Activated naive CD8-positive, alpha-beta T cell (primary cell): ENCODE data around the gene PCDHGA1.

Source experiments
- H3K27ac Mint-ChIP-seq: one replicate; pipeline ENCODE4 v1.8.0; 2021; ENCODE audit warnings: mixed read lengths
- H3K27me3 Mint-ChIP-seq: one replicate; pipeline ENCODE4 v1.8.0; 2021; ENCODE audit warnings: mixed read lengths
- H3K36me3 Mint-ChIP-seq: one replicate; pipeline ENCODE4 v1.8.0; 2021; ENCODE audit warnings: mixed read lengths
- H3K4me1 Mint-ChIP-seq: one replicate; pipeline ENCODE4 v1.8.0; 2021; ENCODE audit warnings: low read depth, mixed read lengths
- H3K4me3 Mint-ChIP-seq: one replicate; pipeline ENCODE4 v1.8.0; 2021; ENCODE audit warnings: mild to moderate bottlenecking, mixed read lengths
- H3K9me3 Mint-ChIP-seq: one replicate; pipeline ENCODE4 v1.8.0; 2021; ENCODE audit warnings: low read depth, mixed read lengths

PCDHGA1 gene

DNA sequence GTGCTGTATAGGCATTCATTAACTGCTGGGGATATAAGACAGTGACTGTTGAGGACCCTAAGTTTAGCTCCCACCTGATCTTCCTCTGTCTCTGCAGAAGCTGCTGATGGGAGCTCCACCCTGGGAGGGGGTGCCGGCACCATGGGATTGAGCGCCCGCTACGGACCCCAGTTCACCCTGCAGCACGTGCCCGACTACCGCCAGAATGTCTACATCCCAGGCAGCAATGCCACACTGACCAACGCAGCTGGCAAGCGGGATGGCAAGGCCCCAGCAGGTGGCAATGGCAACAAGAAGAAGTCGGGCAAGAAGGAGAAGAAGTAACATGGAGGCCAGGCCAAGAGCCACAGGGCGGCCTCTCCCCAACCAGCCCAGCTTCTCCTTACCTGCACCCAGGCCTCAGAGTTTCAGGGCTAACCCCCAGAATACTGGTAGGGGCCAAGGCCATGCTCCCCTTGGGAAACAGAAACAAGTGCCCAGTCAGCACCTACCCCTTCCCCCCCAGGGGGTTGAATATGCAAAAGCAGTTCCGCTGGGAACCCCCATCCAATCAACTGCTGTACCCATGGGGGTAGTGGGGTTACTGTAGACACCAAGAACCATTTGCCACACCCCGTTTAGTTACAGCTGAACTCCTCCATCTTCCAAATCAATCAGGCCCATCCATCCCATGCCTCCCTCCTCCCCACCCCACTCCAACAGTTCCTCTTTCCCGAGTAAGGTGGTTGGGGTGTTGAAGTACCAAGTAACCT is 180.7 kb downstream of the PCDHGA1 start:
- Mint-ChIP-seq H3K27ac (no peak overlapping the region), H3K4me3 (peak overlapping the region; percentile 66), H3K27me3 (no peaks in the 10 kb centered on the region), H3K9me3 (no peaks in the 10 kb centered on the region), H3K4me1 (peaks cover 31% of the 10 kb centered on the region), H3K36me3 (no peaks in the 10 kb centered on the region)

DNA sequence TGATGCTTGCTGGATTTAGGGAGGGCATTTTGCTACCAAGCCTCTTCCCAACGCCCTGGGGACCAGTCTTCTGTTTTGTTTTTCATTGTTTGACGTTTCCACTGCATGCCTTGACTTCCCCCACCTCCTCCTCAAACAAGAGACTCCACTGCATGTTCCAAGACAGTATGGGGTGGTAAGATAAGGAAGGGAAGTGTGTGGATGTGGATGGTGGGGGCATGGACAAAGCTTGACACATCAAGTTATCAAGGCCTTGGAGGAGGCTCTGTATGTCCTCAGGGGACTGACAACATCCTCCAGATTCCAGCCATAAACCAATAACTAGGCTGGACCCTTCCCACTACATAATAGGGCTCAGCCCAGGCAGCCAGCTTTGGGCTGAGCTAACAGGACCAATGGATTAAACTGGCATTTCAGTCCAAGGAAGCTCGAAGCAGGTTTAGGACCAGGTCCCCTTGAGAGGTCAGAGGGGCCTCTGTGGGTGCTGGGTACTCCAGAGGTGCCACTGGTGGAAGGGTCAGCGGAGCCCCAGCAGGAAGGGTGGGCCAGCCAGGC is 181.5 kb downstream of the PCDHGA1 start:
- H3K9me3 Mint-ChIP-seq = no peaks in the 10 kb centered on the region
- no peak overlapping the region for H3K27ac Mint-ChIP-seq
- peak overlapping the region; percentile 66 for H3K4me3 Mint-ChIP-seq
- H3K36me3 Mint-ChIP-seq = no peaks in the 10 kb centered on the region
- no peaks in the 10 kb centered on the region for H3K27me3 Mint-ChIP-seq
- H3K4me1 Mint-ChIP-seq = peaks cover 31% of the 10 kb centered on the region

DNA sequence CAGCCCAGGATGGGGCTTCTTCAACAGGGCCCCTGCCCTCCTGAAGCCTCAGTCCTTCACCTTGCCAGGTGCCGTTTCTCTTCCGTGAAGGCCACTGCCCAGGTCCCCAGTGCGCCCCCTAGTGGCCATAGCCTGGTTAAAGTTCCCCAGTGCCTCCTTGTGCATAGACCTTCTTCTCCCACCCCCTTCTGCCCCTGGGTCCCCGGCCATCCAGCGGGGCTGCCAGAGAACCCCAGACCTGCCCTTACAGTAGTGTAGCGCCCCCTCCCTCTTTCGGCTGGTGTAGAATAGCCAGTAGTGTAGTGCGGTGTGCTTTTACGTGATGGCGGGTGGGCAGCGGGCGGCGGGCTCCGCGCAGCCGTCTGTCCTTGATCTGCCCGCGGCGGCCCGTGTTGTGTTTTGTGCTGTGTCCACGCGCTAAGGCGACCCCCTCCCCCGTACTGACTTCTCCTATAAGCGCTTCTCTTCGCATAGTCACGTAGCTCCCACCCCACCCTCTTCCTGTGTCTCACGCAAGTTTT is 182.1 kb downstream of the PCDHGA1 start:
- H3K27me3 Mint-ChIP-seq = no peaks in the 10 kb centered on the region
- H3K27ac Mint-ChIP-seq = peak overlapping the region; percentile 80
- peaks cover 2% of the 10 kb centered on the region for H3K36me3 Mint-ChIP-seq
- H3K9me3 Mint-ChIP-seq = no peaks in the 10 kb centered on the region
- peaks cover 31% of the 10 kb centered on the region for H3K4me1 Mint-ChIP-seq
- H3K4me3 Mint-ChIP-seq = peak overlapping the region; percentile 90

DNA sequence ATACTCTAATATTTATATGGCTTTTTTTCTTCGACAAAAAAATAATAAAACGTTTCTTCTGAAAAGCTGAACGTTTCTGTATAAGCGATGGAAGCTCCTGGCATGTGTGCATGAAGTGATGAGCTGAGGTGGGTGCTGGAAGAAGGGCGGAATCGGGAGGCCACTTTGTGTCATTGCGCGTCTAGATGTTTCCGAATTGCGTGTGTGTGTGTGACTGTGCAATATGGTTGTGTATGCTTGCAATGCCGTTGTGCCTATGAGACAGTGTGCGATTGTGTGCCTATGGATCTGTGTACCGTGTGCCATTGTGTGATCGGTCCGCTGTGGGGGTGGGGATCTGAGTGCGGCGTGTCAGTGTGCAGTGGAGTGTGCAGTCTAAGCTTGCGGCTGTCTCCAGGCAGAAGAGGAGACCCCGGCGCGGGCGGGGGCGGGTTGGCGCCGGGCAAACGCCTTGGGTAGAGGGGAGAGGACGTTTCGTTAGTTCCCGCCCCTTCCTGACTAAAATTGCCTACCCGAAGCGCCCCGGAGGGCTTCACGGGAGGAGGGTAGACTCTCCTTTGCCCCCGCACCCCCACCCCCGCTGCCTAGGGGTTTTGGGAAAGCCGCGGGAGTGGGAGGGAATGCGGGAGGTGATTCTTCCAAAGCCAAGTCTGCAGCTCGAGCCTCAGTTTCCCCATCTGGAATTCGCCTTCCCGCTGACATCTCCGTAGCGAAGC is 182.8 kb downstream of the PCDHGA1 start:
- Mint-ChIP-seq H3K4me1 (peaks cover 31% of the 10 kb centered on the region), H3K36me3 (peaks cover 2% of the 10 kb centered on the region)

DNA sequence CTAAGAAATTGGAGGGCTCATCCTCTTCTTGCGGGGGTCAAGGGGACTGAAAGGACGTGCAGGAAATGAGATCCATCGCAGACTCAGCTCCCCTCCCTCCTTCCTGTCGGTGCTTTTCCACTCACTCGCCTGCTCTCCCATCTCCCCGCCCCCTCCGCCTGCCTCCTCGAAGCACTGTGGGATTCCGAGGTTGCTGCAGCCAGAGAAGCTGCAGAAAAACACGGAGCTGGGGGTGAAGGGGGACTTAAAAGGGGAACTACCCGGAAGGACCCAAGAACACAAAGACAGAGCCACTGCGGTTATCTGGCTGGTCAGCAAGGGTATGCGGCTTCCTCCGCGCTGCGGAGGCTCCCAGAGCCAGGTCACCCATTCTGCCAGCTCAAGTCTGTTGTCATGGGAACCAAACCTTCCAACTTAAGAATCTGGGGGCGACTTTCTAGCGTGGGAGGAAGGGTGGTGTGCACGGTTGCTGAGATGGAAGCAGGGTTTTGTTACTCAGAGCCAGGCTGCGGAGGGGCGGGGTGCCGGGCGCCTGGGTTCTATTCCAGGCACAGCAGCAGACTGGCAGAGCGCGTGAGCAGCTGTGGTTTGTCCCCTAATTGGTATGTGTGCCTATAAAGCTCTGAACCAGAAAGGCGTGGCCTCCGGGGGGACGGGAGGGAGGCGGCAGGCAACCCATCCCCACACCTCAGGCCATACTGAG is 183.5 kb downstream of the PCDHGA1 start:
- peaks cover 2% of the 10 kb centered on the region for H3K36me3 Mint-ChIP-seq
- no peaks in the 10 kb centered on the region for H3K27me3 Mint-ChIP-seq
- H3K4me3 Mint-ChIP-seq = peak overlapping the region; percentile 90
- peak overlapping the region; percentile 79 for H3K27ac Mint-ChIP-seq
- peaks cover 31% of the 10 kb centered on the region for H3K4me1 Mint-ChIP-seq
- H3K9me3 Mint-ChIP-seq = no peaks in the 10 kb centered on the region

More for the DNA sequence above, 182.8 kb downstream of the PCDHGA1 start:
- Mint-ChIP-seq H3K9me3 (no peaks in the 10 kb centered on the region), H3K27ac (peak overlapping the region; percentile 80), H3K27me3 (no peaks in the 10 kb centered on the region), H3K4me3 (peak overlapping the region; percentile 90)

DNA sequence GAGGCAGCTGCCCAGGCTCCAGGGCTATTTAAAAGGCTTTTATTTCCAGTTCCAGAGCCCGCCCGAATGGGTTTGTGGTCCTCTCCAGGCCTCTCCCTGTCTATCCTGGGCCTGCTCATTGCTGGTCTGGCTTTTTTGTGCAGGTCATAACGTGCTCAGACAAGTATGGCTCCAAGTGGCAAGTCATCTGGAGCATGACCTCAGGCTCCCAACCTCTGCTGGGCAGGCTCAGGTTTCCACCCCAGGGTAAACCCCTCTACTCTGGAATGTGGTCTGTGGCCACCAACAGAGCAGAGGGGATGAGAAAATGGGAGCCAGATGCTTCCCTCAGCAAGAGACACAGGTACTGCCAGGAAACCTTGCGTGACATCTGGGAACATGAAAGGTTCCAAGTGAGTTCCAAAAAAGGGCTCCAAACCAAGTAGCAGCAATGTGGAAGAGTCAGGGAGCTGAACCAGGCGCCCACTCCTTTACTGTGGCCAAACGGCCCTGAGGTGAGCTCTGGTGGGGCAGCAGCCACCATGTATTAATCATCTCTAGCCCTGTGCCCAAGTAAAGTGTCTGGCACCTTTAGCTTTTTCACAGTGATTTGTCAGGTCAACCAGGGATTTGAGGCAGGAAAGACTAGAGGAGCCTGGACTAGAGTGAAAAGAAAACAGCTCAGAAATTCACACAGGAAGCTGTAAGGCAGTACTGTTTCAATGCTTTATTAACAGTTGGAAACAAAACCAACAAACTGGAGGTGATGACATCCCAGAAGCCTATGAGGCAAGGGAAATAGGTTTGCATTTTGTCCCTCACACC is 184.2 kb downstream of the PCDHGA1 start:
- peaks cover 2% of the 10 kb centered on the region for H3K36me3 Mint-ChIP-seq
- H3K27ac Mint-ChIP-seq = peak overlapping the region; percentile 16
- no peaks in the 10 kb centered on the region for H3K27me3 Mint-ChIP-seq
- H3K4me1 Mint-ChIP-seq = peaks cover 26% of the 10 kb centered on the region
- H3K9me3 Mint-ChIP-seq = no peaks in the 10 kb centered on the region
- peak overlapping the region; percentile 90 for H3K4me3 Mint-ChIP-seq

DNA sequence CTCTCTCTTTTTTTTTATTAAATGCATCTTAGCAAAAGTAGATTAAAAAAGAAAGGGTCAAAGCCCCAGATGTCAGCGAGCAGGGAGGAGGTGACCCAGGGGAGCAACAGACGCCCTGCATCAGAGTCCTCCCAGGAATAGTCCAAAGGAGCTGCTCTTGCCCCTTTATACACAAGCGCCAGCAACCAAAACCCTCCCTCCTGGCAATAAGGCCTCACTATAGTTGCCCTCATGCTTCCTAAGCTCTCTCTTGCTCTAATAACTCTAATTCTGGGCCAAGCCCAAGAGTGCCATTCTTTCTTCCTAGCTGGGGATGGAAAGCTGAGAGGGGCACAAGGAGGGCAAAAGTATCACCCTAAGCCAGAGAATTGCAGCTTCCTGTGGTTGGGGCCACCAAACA is 184.8 kb downstream of the PCDHGA1 start:
- no peaks in the 10 kb centered on the region for H3K9me3 Mint-ChIP-seq
- peak overlapping the region; percentile 43 for H3K4me3 Mint-ChIP-seq
- peaks cover 2% of the 10 kb centered on the region for H3K36me3 Mint-ChIP-seq
- H3K27ac Mint-ChIP-seq = peak overlapping the region; percentile 41
- peaks cover 29% of the 10 kb centered on the region for H3K4me1 Mint-ChIP-seq
- H3K27me3 Mint-ChIP-seq = no peaks in the 10 kb centered on the region

DNA sequence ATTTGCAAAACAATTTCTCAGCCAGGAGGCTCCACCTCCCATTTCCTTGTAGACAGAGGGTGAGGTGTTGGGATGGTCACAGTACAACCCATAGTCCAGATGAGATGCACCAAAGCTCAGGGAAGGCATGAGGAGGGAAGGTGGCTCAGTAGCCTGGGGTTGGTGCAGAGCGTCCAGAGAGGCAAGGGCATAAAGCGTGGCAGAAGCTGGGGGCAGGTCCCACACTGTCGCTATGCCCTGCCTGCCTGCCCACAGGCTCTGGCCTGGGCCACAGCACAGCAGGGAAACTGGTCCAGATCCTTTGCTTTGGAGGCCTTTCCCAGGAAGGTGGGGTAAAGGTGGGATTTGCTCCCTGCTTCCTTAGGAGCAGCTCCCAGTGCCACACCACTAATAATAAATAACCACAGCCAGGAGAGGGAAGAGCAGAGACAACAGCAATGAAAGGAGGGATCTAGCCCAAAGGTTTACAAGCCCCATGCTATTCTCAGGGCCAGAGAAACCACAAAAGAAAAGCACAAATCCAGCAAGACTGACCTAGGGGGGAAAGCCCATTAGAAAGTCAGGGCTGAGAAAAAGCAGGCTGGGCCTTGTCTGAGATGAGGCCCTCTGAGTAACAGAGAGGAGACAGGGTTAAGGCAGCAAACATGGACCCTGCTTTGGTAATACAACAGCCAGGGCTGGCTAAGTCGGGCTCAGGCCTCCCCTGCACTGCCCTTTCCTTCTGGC is 185.8 kb downstream of the PCDHGA1 start:
- Mint-ChIP-seq H3K27ac (no peak overlapping the region), H3K27me3 (no peaks in the 10 kb centered on the region), H3K4me3 (no peak overlapping the region), H3K4me1 (peaks cover 32% of the 10 kb centered on the region), H3K9me3 (no peaks in the 10 kb centered on the region), H3K36me3 (peaks cover 2% of the 10 kb centered on the region)

DNA sequence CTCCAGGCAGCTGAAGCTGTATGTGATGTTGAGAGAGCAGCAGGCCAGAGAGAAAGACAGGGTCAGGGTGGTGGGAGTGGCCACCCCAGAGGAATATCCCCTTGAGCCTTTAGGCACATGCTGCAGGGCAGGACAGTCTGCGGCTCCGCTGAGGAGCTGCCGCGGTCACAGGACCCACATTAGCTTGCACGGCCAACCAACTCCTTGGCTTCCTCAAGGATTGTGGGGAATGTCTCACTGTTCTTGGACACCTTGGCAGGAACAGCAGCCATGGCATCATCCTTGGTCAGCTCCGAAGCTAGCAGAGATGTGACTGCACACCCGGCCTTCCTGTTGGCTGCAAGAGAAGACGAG is 186.3 kb downstream of the PCDHGA1 start:
- no peaks in the 10 kb centered on the region for H3K9me3 Mint-ChIP-seq
- peaks cover 5% of the 10 kb centered on the region for H3K36me3 Mint-ChIP-seq
- H3K4me1 Mint-ChIP-seq = peaks cover 37% of the 10 kb centered on the region
- H3K27ac Mint-ChIP-seq = peak overlapping the region; percentile 28
- no peaks in the 10 kb centered on the region for H3K27me3 Mint-ChIP-seq
- no peak overlapping the region for H3K4me3 Mint-ChIP-seq

DNA sequence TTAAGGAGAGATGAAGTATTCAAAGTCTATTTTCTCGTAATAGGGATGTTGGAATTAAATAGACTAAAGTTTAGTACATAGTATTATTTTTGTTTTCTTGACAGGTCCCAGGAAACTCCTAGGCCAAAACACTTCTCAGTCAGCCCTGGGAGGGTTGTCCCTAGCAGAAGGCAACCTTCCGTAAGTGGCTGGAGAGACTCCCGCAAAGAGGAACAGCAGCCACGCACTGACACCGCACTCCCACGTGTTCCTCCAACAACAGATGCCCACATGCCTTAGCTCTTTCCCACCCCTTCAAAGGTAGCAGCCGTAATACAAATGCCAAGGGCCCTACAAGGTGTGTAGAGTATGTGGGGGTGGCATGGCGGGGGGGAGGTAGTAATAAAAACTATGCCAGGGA is 187.0 kb downstream of the PCDHGA1 start:
- Mint-ChIP-seq H3K36me3 (peaks cover 5% of the 10 kb centered on the region), H3K27ac (no peak overlapping the region), H3K4me1 (peaks cover 41% of the 10 kb centered on the region), H3K4me3 (no peak overlapping the region), H3K27me3 (no peaks in the 10 kb centered on the region), H3K9me3 (no peaks in the 10 kb centered on the region)

DNA sequence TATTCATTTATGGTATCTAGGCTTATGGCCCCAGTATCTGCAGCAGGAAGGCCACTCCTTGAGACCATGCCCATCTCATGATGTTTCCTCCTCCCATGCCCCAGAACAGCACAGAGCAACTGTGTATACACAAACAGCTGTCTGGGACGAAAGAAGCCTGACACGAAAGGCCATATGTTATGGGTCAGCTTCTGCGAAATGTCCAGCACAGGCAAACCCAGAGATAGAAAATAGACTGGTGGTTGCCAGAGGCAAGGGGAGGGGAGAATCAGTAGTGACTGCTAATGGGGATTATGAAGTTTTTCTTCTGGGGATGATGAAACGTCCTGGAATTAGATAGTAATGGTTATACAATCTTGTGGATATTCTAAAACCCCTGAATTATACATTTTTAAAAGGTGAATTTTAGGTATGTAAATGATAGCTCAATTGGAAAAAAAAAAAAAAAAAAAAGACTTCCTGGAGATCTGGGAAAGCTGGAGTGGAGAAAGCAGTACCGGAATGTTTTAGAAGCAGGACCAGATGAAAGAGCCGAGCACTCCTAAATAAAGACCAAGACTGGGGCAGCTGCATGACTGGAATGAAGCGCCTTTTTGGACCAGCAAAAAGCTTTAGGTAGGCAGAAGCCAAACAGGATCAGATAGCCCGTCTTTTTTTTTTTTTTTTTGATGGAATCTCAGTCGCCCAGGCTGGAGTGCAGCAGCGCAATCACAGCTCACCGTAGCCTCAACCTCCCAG is 187.7 kb downstream of the PCDHGA1 start:
- Mint-ChIP-seq H3K9me3 (no peaks in the 10 kb centered on the region), H3K27me3 (no peaks in the 10 kb centered on the region), H3K27ac (no peak overlapping the region), H3K36me3 (peaks cover 5% of the 10 kb centered on the region), H3K4me3 (no peak overlapping the region), H3K4me1 (peaks cover 38% of the 10 kb centered on the region)

DNA sequence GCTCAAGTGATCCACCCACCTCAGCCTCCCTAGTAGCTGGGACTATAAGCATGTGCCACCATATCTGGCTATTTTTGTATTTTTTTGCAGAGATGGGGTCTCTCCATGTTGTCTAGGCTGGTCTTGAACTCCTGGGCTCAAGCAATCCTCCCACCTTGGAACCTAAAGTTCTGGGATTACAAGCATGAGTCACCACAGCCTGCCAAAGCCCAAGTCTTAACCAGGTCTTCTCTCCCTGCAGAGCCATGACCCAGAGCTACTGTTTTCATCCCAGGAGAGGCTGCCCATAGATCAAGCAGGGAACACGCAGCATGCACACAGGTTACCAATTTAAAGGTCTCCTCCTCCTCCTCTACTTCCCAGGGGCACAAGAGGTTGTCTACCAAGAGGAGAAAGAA is 188.3 kb downstream of the PCDHGA1 start:
- H3K36me3 Mint-ChIP-seq = peaks cover 5% of the 10 kb centered on the region
- H3K4me1 Mint-ChIP-seq = peaks cover 35% of the 10 kb centered on the region
- H3K4me3 Mint-ChIP-seq = no peak overlapping the region

More for the DNA sequence above, 188.3 kb downstream of the PCDHGA1 start:
- Mint-ChIP-seq H3K27me3 (no peaks in the 10 kb centered on the region), H3K9me3 (no peaks in the 10 kb centered on the region), H3K27ac (no peak overlapping the region)
